ENCODE data around the gene FRG2C.
"Not testable (repeated sequence)": the region's sequence is repeated elsewhere in the genome, so short reads cannot be mapped to it uniquely, and the experiment has no call there.

- TF ChIP-seq POLR2AphosphoS5, CTCF, POLR2A, EP300 (IDR thresholded peaks at IDR 0.05): not testable (repeated sequence)
Observed at GRCh38 chr3:75672140-75672775, 8.1 kb downstream of the FRG2C start.

Measured in suprapubic skin (tissue), 4 donors.